Fibroblast of mammary gland (primary cell): Measurements from ENCODE around the gene MFAP1.

Experiments used
- DNase-seq: peaks from one replicate; pipeline ENCODE4 v3.0.0-alpha.2; 2010; ENCODE audit warnings: low read depth
- H3K4me3 ChIP-seq: 2 replicates; pipeline ENCODE4 v1.5.1; 2011; ENCODE audit warnings: low read depth, mild to moderate bottlenecking, low read length, moderate library complexity; ENCODE audit not compliant: control insufficient read depth
- CTCF ChIP-seq: conservative IDR thresholded peaks from 2 replicates; pipeline ENCODE4 v1.5.1; 2011; ENCODE audit warnings: low read depth, low read length, inconsistent platforms; ENCODE audit not compliant: control insufficient read depth, insufficient read depth

The MFAP1 gene

GRCh38 chr15:43779016-43779415 lies 45.5 kb downstream of the MFAP1 start:
- no peak overlapping the region for H3K4me3 ChIP-seq
- TF ChIP-seq CTCF, result no peak
- no peak for DNase-seq

GRCh38 chr15:43777267-43777914 lies 47.1 kb downstream of the MFAP1 start:
- DNase-seq, result peak; percentile 76
- TF ChIP-seq CTCF, result peak; percentile 64
- peak overlapping the region; percentile 74 for H3K4me3 ChIP-seq

- H3K4me3 ChIP-seq, result peak within 1 kb of the TSS; percentile 74
- no peak for TF ChIP-seq CTCF
- peak; percentile 64 for DNase-seq
Measured at GRCh38 chr15:43776718-43777266, 47.7 kb downstream of the MFAP1 start, which contains the start of gene ELL3. ELL3 (minus strand) TSS chr15:43776966; CDS start chr15:43776901, 65 bp downstream.

- TF ChIP-seq CTCF, result no peak
- DNase-seq, result no peak
Measured at GRCh38 chr15:43776101-43776717, 48.3 kb downstream of the MFAP1 start.

GRCh38 chr15:43775411-43775965 lies 49.0 kb downstream of the MFAP1 start:
- H3K4me3 ChIP-seq, result no peak overlapping the region
- peak; percentile 26 for TF ChIP-seq CTCF
- peak; percentile 59 for DNase-seq

More at GRCh38 chr15:43776101-43776717, 48.3 kb downstream of the MFAP1 start:
- H3K4me3 ChIP-seq, result peak overlapping the region; percentile 74

GRCh38 chr15:43774062-43774461 lies 50.4 kb downstream of the MFAP1 start:
- DNase-seq, result no peak
- H3K4me3 ChIP-seq, result no peak overlapping the region
- no peak for TF ChIP-seq CTCF
